GM12801 (cell line): ENCODE measurements around the gene GSG1L.

Experiments
- TF ChIP-seq, protein P1 (sequence below): IDR thresholded peaks from one replicate; pipeline ENCODE4 v1.5.1; 2011; ENCODE audit warnings: control low read depth; ENCODE audit not compliant: insufficient read length; ENCODE audit errors: extremely low read depth

GSG1L gene

DNA sequence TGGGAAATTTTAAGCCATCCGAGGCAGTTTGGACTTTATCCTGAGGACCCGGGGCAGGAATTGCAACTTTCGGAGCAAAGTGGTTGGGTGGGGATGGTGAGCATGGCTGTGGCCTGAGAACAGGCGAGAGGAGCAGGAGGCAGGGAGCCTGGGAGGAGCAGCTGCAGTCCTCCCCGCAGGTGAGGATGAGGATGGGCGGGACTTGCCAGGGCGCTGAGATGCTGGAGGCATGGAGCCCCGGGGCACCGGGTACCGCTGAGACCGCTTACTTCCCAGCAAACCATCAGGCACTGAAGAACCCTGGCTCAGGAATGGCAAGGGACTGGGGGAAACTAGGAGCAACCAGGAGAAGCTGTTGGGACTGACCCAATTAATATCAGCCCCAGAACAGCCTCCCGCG lies 210.8 kb downstream of the GSG1L start:
- TF ChIP-seq, protein P1, sequence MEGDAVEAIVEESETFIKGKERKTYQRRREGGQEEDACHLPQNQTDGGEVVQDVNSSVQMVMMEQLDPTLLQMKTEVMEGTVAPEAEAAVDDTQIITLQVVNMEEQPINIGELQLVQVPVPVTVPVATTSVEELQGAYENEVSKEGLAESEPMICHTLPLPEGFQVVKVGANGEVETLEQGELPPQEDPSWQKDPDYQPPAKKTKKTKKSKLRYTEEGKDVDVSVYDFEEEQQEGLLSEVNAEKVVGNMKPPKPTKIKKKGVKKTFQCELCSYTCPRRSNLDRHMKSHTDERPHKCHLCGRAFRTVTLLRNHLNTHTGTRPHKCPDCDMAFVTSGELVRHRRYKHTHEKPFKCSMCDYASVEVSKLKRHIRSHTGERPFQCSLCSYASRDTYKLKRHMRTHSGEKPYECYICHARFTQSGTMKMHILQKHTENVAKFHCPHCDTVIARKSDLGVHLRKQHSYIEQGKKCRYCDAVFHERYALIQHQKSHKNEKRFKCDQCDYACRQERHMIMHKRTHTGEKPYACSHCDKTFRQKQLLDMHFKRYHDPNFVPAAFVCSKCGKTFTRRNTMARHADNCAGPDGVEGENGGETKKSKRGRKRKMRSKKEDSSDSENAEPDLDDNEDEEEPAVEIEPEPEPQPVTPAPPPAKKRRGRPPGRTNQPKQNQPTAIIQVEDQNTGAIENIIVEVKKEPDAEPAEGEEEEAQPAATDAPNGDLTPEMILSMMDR, result no peak

DNA sequence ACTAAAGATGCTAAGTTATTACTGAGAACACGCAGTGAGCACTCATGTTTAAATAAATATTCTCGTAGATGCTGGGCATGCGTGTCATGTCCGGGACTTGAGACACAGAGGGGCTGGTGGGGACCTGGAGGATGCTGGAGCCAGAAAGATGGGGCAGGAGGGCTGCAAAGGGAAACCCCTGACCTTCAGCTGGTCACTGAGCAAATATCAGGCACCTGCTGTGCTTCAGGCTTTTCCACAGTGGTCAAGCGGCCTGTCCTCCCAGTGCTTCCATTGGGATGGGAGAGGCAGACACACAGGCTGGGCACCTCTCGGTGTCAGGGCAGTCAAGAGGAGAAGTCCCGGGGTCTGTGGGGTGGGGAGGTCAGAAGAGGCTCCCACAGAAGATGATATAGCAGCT lies 211.4 kb downstream of the GSG1L start:
- TF ChIP-seq, protein P1, result no peak

DNA sequence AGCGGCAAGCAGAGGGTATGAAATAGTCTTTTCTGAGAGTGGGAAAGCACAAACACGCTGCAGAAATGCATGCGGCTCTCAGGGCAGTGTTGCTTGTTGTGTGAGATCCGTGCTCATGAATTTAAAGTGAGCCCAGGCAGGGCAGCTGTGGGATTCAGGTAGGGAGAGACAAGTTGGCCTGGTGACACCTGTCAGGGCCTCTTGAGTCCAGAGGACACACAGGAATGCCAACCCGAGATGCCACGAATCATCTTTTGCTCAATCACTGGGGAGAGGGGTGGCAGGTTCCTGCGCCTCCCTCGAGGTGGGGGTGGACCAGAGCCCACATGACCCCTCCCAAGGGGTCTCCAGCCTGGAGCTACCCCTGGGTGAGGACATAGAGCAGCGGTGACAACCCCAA lies 211.9 kb downstream of the GSG1L start:
- TF ChIP-seq, protein P1, result no peak

DNA sequence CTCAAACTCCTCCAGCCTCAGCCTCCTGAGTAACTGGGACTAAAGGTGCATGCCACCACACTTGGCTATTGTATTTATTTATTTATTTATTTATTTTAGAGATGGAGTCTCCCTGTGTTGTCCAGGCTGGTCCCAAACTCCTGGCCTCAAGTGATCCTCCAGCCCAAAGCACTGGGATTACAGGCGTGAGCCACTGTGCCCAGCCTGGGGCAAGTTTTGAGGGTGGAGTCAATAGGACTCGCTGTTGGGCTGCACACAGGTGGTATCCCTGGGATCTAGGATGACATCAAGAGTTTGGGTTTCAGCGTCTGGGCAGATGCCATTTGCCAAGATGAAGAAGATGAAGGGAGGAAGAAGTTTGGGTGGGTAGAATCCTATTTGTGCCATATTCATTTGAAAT lies 213.9 kb downstream of the GSG1L start:
- TF ChIP-seq, protein P1, result no peak

DNA sequence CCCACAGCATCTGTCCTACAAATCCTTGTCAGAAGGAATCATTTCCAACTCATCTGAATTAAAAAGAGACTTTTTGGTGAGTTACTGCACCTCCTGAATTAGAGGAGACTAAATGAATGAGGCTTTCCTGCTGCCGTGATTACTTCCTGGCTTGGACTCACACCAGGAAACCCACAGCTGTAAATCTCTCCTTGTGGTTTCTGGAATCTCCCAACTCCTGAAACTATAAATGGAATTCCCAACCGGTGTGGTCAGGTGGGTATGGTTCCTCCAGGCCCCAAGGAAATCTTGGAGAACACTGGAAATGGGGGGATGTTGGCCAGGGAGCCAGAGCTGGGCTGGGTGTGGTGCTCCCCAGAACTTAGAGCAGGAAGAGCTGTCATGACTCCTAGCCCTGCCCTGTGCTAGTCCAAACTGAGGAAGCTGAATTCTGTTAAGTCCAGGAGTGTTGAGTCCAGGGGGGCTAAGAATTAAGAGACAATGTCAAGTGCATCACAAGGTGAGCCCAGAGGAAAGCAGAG lies 216.4 kb downstream of the GSG1L start:
- TF ChIP-seq, protein P1, result no peak

DNA sequence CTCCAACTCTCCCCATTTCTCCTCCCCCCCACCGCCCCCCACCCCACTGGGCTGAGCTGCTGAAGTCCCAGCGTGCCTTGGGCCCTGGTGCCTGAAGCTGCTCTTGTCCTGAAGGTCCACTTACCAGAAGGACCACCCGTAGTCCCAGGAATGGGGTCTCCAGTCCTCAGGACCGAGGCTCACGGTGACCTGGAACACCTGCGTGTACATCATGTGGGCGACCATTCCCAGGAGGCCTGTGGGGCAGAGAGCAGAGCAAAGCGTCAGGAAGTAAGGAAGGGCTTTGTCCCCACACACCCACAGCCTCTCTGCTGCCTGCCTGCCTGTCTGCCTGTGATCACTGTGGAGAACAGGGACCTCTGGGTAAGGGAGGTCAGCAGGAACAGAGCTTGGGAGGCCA lies 218.7 kb downstream of the GSG1L start:
- TF ChIP-seq, protein P1, result no peak

DNA sequence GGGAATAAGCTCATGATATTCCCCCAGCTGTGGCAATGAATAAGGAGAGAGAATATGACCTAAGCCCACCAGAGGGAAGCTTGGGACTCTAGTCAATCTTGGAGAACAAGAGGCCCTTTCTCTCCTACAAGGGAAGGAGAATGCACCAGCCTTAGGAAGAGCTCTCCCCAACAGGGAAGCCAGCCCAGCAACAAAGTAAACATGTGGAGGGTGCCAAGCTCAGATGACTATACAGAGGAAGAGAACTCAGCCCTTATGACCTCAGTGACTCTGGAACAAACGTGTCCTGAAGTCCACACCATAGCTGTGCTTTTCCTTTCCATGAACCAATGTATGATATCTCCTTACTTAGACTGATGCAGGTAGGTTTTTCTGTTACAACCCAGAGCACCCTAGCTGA lies 219.7 kb downstream of the GSG1L start:
- TF ChIP-seq, protein P1, result no peak

DNA sequence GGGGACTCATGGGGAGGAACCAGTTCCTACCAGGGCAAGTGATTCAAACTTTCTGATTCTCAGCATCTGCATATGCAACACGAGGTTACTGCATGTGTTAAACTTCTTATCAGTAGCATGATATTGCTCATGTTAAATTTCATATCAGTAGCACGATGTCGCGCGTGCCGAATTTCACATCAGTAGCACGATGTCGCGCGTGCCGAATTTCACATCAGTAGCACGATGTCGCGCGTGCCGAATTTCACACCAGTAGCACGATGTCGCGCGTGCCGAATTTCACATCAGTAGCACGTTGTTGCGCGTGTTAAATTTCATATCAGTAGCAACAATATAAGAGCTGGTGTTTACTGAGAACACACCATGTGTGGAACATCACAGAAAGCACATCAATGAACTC lies 221.6 kb downstream of the GSG1L start:
- TF ChIP-seq, protein P1, result no peak
